ENCODE data around the gene CES4A. TPM values are rescaled to one million over a fixed set of nuclear protein-coding genes. Genes with fewer than 3 reads are reported as not detected.

Gene CES4A
- total RNA-seq, 2 experiments from 2014 or later = 8.1 to 11.7 TPM

DNA sequence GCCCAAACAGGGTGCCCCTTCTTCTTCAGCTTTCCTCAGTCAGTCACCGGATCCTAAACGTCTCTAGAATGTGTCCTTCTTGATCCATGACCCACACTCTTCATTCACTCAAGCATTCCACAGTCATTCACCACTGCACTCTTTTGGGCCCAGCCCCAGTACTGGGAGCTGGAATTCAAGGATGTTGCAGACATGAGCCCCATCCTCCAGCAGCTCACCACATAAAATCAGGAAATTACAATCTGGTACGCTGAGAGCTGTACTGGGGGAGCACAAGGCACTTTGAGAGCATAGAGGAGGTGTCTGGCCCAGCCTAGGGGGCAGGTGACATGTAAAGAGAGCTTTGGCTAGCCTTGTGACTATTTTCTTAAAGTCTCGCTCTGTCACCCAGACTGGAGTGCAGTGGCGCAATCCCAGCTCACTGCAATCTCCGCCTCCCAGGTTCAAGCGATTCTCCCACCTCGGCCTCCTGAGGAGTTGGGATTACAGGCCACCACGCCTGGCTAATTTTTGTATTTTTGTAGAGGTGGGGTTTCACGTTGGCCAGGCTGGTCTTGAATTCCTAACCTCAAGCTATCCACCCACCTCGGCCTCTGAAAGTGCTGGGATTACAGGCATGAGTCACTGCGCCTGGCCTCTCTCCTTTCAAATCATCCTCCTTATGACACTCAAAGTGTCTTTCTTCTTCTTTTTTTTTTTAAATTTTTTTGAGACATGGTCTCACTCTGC lies 18.7 kb downstream of the CES4A start:
- H3K27me3 Mint-ChIP-seq = no peaks in the 10 kb centered on the region
- peak overlapping the region; percentile 9 for H3K27ac Mint-ChIP-seq
- no peak for ATAC-seq
- CTCF ChIA-PET = interaction anchor here (0.8 to 21.0 kb wide), 6 partner anchors 9 to 174 kb away, joined by 3 to 395 read pairs (median 3); partner anchors contain the start of genes B3GNT9, FBXL8, HSF4 and TRADD
- peaks cover 25% of the 10 kb centered on the region for H3K4me1 Mint-ChIP-seq
- no peak for DNase-seq
- no peaks in the 10 kb centered on the region for H3K9me3 Mint-ChIP-seq (ENCODE audit: low read depth)
- H3K36me3 Mint-ChIP-seq = no peaks in the 10 kb centered on the region
- no peak overlapping the region for H3K4me3 Mint-ChIP-seq

DNA sequence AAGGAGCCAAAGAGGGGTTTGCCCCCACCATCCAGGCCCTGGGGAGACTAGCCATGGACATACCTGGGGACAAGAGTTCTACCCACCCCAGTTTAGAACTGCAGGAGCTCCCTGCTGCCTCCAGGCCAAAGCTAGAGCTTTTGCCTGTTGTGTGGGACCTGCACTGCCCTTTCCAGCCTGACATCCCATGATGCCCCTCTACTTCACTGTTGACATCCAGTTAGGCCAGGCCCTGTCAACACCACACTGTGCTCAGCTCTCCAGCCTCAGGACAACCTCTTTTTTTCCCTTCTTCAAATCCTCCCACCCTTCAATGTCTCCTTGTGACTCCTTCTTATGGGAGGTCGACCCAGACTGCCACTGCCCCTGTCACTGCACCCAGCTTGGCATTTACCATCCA lies 20.8 kb downstream of the CES4A start:
- Mint-ChIP-seq H3K27ac (peak overlapping the region; percentile 36), H3K9me3 (ENCODE audit: low read depth) (no peaks in the 10 kb centered on the region)
- no peak for DNase-seq

DNA sequence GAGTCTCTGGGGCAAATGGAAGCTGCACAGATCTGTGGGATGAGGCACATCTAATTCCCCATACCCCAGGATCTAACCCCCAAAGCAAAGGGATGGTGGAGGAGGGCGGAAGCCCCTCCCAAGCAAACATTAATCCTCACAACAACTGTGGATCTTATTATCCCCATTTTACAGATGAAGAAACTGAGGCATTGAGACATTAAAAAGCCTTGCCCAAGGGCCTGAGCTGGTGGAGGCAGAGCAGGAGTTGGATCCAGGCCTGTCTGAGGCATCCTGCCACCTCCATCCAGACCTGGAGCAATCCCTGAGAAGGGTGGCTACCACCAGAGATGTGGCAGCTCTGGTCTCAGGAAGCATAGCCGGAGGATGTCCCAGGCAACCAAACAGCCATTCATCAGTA lies 22.9 kb downstream of the CES4A start:
- no peak for DNase-seq
- peaks cover 47% of the 10 kb centered on the region for H3K4me1 Mint-ChIP-seq
- no peaks in the 10 kb centered on the region for H3K9me3 Mint-ChIP-seq (ENCODE audit: low read depth)
- H3K27ac Mint-ChIP-seq = no peak overlapping the region
- ATAC-seq = no peak
- H3K4me3 Mint-ChIP-seq = no peak overlapping the region
- H3K27me3 Mint-ChIP-seq = no peaks in the 10 kb centered on the region
- CTCF ChIA-PET = interaction anchor here (0.8 to 21.0 kb wide), 7 partner anchors 9 to 147 kb away, joined by 3 to 395 read pairs (median 41); partner anchors contain the start of genes B3GNT9, CBFB, CES3 and FBXL8
- H3K36me3 Mint-ChIP-seq = no peaks in the 10 kb centered on the region

More for the DNA sequence above, 20.8 kb downstream of the CES4A start:
- H3K36me3 Mint-ChIP-seq = no peaks in the 10 kb centered on the region
- ATAC-seq = no peak
- H3K4me3 Mint-ChIP-seq = no peak overlapping the region
- H3K27me3 Mint-ChIP-seq = no peaks in the 10 kb centered on the region
- peaks cover 30% of the 10 kb centered on the region for H3K4me1 Mint-ChIP-seq
- CTCF ChIA-PET = interaction anchor here (21.0 kb wide), 1 partner anchor 149 kb away, joined by 395 read pairs; the partner anchor contains the start of genes B3GNT9, FBXL8, HSF4 and TRADD

DNA sequence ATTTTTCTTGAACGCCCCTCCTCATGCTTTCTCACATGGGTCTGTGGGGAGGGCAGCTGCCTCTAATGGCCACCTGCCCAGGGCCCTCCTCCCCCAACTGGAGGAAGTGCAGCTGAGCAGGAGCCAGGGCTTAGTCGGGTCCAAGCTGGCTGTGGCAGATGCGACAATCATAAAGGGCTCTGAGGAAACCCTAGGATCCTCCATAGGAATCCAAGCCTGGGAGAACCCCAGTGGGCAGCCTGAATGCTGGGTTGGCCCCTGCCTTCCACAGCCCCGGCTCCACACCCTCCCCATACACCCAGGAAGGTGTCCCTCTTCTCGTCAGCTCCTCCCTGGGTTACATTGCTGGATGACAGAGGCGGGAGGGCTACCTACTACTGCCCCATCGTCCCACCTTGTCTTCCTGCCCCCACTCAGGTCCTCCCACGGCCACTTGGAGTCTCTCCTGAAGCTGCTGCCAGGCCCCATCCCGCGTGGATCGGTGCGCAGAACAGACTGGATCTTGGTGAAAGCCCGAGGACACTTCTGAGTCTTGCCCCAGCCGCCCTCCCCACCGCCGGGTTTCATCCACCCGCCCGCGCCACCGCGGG lies 24.9 kb downstream of the CES4A start:
- Mint-ChIP-seq H3K36me3 (no peaks in the 10 kb centered on the region), H3K4me3 (peak overlapping the region; percentile 83), H3K27ac (peak overlapping the region; percentile 77), H3K9me3 (ENCODE audit: low read depth) (no peaks in the 10 kb centered on the region), H3K27me3 (no peaks in the 10 kb centered on the region), H3K4me1 (peaks cover 57% of the 10 kb centered on the region)
- ATAC-seq = no peak
- DNase-seq = no peak
- CTCF ChIA-PET = interaction anchor here (0.6 to 21.0 kb wide), 28 partner anchors 11 to 185 kb away, joined by 3 to 395 read pairs (median 6); partner anchors contain the start of genes B3GNT9, CBFB, CES3 and CES4A

DNA sequence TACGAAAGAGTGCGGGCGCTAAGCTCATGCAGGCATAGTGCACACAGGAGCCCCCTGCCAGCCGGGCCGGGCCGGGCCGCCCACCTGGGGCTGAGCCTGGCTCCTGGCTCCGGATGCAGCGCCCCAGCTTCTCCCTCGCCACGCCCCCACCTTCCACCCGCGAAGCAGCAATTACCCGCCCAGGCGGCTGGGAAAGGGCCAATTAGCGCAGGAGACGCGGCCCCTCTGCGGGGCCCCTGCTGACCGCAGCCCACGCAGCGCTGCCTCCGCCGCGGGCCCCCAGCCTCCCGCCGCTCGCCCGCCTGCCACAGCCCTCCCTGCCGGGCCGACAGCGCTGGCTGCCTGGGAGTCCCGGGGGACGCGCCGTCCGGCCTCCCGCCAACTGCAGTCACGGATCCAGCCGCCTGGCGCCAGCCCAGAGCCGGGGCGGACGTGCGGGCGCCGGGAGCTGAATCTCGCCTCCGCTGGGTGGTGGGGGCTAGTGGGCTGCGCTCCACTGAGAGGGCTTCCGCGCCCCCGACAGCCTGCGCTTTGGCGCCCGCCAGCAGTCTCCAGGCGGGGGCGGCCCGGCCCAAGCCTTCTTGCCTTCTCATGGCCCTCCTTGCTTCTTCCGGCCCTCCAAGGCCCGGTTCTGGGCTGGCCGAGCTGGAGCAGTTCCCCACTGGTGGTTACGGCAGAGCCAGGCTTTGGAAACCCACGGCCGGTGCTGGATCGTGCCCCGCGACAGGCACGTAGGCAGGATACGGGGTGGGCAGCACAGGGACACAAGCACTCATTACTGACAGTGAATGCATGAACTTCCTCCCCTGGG lies 25.6 kb downstream of the CES4A start:
- peak overlapping the region; percentile 92 for H3K27ac Mint-ChIP-seq

DNA sequence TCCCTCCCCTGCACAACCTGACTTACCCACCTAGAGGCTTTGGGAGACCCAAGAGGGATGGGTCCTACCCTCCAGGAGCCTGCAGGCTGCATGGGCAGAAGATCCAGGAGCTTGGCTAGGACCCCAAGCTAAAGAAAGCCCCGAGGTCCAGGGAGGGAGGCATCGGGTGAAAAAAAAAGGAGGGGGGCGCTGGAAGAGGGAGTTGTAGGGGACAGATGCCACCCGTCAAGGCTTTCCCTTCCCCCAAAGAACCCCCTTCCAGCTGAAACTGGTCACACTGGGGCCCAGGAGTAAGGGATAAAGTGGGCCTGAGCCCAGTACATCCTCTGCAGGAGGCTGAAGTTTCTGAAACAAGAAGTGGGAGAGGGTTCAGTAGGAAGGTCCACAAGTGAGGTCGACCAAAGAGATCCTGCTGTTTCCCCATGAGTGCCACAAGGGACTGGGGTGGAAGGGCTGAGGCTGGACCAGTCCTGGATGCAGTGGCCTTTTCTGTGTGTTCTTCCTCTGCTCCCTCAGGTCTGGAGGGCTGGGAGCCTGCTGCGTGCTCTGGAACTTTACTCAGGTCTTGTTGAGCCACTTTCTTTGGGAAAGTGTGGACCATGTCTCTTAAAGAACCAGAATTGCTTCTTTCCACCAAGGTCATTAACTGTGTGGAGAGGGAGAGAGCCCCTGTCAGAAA lies 26.4 kb downstream of the CES4A start:
- peak overlapping the region; percentile 92 for H3K27ac Mint-ChIP-seq
- no peaks in the 10 kb centered on the region for H3K27me3 Mint-ChIP-seq
- no peaks in the 10 kb centered on the region for H3K36me3 Mint-ChIP-seq
- ATAC-seq (no peak), DNase-seq (no peak)
- peaks cover 51% of the 10 kb centered on the region for H3K4me1 Mint-ChIP-seq
- H3K4me3 Mint-ChIP-seq = peak overlapping the region; percentile 79
- no peaks in the 10 kb centered on the region for H3K9me3 Mint-ChIP-seq (ENCODE audit: low read depth)
- CTCF ChIA-PET = interaction anchor here (0.7 to 21.0 kb wide), 20 partner anchors 12 to 170 kb away, joined by 3 to 395 read pairs (median 7); partner anchors contain the start of genes B3GNT9, CBFB, CES3 and CES4A

More for the DNA sequence above, 25.6 kb downstream of the CES4A start:
- Mint-ChIP-seq H3K36me3 (no peaks in the 10 kb centered on the region), H3K9me3 (ENCODE audit: low read depth) (no peaks in the 10 kb centered on the region), H3K4me3 (peak overlapping the region; percentile 83), H3K27me3 (no peaks in the 10 kb centered on the region), H3K4me1 (peaks cover 55% of the 10 kb centered on the region)
- DNase-seq (peak; percentile 90), ATAC-seq (peak; percentile 69)
- CTCF ChIA-PET = interaction anchor here (0.6 to 21.0 kb wide), 30 partner anchors 12 to 184 kb away, joined by 3 to 395 read pairs (median 4); partner anchors contain the start of genes B3GNT9, CBFB, CES3 and CES4A

DNA sequence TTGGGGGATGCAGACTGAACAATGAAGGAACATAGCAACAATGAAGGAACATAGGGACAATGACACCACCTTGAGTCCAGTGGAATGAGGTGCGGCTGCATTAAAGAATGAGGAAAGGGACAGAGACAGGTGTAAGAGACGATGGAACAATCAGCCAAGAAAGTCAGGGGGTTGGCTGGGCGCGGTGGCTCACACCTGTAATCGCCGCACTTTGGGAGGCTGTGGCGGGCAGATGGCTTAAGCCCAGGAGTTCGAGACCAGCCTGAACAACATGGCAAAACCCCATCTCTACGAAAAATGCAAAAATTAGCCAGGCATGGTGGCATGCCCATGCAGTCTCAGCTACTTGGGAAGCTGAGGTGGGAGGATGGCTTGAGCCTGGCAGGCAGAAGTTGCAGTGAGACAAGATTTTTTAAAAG lies 26.9 kb downstream of the CES4A start:
- peaks cover 51% of the 10 kb centered on the region for H3K4me1 Mint-ChIP-seq
- DNase-seq = no peak

DNA sequence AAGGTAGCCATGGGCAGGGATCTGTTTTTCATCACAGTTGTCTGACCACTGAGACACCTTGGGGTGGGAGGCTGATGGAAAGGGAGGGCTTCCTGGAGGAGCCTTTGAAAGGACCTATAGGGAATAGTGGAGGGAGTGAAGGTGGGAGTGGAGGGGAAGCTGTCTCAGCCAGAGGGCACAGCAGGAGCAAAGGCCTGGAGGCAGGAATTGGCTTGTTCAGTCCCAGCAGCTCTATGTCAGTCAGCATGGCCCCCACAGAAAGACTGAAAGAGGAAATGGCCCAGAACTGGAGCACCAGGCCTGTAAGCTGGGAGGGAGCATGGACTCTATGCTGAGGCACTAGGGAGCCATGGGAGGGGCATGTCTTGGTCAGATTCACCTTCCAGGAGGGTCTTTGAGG lies 27.8 kb downstream of the CES4A start:
- CTCF ChIA-PET = interaction anchor here (1.3 to 21.0 kb wide), 11 partner anchors 9 to 383 kb away, joined by 3 to 395 read pairs (median 9); partner anchors contain the start of genes B3GNT9, CES3, FBXL8 and HSF4
- Mint-ChIP-seq H3K9me3 (ENCODE audit: low read depth) (no peaks in the 10 kb centered on the region), H3K27ac (peak overlapping the region; percentile 32), H3K4me3 (no peak overlapping the region), H3K4me1 (peaks cover 45% of the 10 kb centered on the region), H3K36me3 (no peaks in the 10 kb centered on the region), H3K27me3 (no peaks in the 10 kb centered on the region)
- no peak for ATAC-seq
- no peak for DNase-seq

More for the DNA sequence above, 26.9 kb downstream of the CES4A start:
- peak overlapping the region; percentile 79 for H3K4me3 Mint-ChIP-seq
- ATAC-seq = no peak
- peak overlapping the region; percentile 92 for H3K27ac Mint-ChIP-seq
- no peaks in the 10 kb centered on the region for H3K27me3 Mint-ChIP-seq
- CTCF ChIA-PET = interaction anchor here (1.3 to 21.0 kb wide), 7 partner anchors 11 to 384 kb away, joined by 3 to 395 read pairs (median 9); partner anchors contain the start of genes B3GNT9, CES3, FBXL8 and HSF4
- H3K9me3 Mint-ChIP-seq (ENCODE audit: low read depth) = no peaks in the 10 kb centered on the region
- H3K36me3 Mint-ChIP-seq = no peaks in the 10 kb centered on the region

DNA sequence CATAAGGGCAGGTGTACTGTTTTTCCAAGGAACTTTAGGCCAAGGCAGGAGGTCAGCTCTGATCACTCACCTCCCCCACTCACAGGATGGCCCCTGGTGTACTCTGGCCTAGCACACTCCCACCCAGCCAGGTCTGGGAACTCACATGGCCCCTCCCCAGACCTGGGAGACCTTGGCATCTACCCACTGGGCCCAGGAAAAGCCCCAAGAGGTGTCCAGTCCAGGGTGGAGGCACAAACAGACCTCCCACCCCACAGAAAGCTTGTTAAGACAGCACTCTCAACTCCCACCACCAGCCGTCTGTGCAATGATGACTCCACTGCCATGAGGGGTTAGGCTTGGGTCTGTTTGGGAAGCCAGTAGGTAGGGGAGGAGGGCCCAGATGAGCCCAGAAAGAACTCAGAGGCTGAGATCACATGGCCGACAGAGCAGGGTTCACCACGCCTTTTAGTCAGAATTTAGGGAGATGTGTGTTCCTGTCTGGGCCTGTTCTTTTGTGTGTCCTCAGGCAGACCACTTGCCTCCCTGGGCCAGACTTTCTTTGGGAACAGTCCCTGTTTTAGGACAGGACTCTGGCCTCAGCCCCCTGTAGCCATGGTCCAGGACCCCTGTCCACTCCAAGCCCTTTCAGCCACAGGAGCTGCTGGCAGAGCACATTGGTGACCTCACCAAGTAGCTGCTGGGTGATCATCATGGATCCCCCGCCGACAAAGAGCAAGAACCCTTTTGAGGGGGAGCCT lies 28.5 kb downstream of the CES4A start:
- H3K27me3 Mint-ChIP-seq = no peaks in the 10 kb centered on the region
- H3K4me1 Mint-ChIP-seq = peaks cover 40% of the 10 kb centered on the region
- CTCF ChIA-PET = interaction anchor here (0.6 to 21.0 kb wide), 26 partner anchors 10 to 383 kb away, joined by 3 to 395 read pairs (median 9); partner anchors contain the start of genes B3GNT9, CBFB, CES3 and FBXL8
- ATAC-seq (no peak), DNase-seq (no peak)
- no peaks in the 10 kb centered on the region for H3K9me3 Mint-ChIP-seq (ENCODE audit: low read depth)
- no peaks in the 10 kb centered on the region for H3K36me3 Mint-ChIP-seq
- no peak overlapping the region for H3K4me3 Mint-ChIP-seq
- no peak overlapping the region for H3K27ac Mint-ChIP-seq

DNA sequence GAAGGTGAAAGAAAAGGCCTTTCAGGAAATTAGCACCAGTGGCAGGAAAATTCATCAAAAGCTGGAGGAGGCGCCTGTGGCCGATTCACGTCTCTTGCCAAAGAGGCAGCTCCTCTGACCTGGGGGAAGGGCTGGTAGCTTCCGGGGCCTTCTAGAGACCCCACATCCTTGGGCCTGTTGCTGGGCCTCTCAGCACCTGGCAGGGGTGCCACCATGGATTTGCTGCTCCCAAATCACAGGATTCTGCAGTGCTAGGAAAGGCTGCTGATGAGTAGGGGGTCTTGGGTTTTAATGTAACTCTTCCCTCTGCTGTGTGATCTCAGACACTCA lies 29.0 kb downstream of the CES4A start:
- no peak overlapping the region for H3K4me3 Mint-ChIP-seq
- H3K4me1 Mint-ChIP-seq = peaks cover 37% of the 10 kb centered on the region
- CTCF ChIA-PET = interaction anchor here (0.6 to 21.0 kb wide), 47 partner anchors 10 to 322 kb away, joined by 3 to 395 read pairs (median 5); partner anchors contain the start of genes B3GNT9, CBFB, CES3 and CES4A
- no peaks in the 10 kb centered on the region for H3K36me3 Mint-ChIP-seq
- no peak for ATAC-seq
- DNase-seq = no peak
- peak overlapping the region; percentile 46 for H3K27ac Mint-ChIP-seq
- no peaks in the 10 kb centered on the region for H3K27me3 Mint-ChIP-seq
- no peaks in the 10 kb centered on the region for H3K9me3 Mint-ChIP-seq (ENCODE audit: low read depth)

DNA sequence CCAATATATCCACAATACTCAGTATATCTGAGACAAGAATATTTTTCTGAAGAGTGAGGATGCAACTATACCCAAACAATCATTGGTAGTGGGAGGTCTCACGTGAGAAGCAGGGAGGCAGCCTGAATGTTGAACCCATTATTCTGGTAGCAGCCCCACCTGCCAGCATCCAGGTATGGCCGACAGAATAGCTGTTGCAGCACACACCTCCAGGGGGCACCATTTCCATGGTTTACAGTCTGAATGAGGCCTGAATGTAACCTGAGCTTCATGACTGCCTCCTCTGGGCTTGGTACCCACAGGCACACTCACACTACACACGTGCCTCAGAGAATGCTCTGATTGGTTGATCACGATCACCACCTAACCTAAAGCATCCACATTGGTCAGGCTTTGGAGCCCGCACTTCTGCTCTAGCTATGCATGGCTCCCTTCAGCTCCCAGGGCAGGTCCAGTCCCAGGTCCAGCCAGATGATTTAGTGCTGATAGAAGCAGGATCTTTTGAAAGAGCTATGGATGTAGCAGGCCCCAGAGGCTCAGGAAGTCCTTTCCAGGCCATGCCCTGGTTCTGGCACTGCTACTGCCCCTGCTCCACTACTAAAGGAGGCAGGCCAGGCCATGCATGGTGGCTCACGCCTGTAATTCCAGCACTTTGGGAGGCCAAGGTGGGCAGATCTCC lies 29.6 kb downstream of the CES4A start:
- H3K4me3 Mint-ChIP-seq = no peak overlapping the region
- peak; percentile 86 for ATAC-seq
- H3K36me3 Mint-ChIP-seq = no peaks in the 10 kb centered on the region
- CTCF ChIA-PET = interaction anchor here (0.6 to 21.0 kb wide), 56 partner anchors 11 to 463 kb away, joined by 3 to 395 read pairs (median 5); partner anchors contain the start of genes ATP6V0D1, B3GNT9, CBFB and CES3
- no peaks in the 10 kb centered on the region for H3K27me3 Mint-ChIP-seq
- H3K9me3 Mint-ChIP-seq (ENCODE audit: low read depth) = no peaks in the 10 kb centered on the region
- peak; percentile 94 for DNase-seq
- peak overlapping the region; percentile 46 for H3K27ac Mint-ChIP-seq
- H3K4me1 Mint-ChIP-seq = peaks cover 41% of the 10 kb centered on the region
